ENCODE results near the gene ATF4. TPM values are rescaled to one million over a fixed set of nuclear protein-coding genes. Genes with fewer than 3 reads are reported as not detected.
A peak's percentile ranks its signal among the peaks of the same experiment; 100 is the strongest.

The ATF4 gene
- total and polyA plus RNA-seq, 2 of the 8 experiments (the other 6 are each of a cell fraction or from before 2014, with no cell fraction given) = 553 to 704 TPM

- TF ChIP-seq POU5F1 (IDR thresholded peaks at IDR 0.05; ENCODE audit: low read depth, low read length) = no peak
- no peak for TF ChIP-seq MAFK (IDR thresholded peaks at IDR 0.05; ENCODE audit: low read depth, low read length)
- no peak for TF ChIP-seq KDM5A (IDR thresholded peaks at IDR 0.05; ENCODE audit: low read length)
- peak; percentile 37; the same call in 1 of the 2 replicates for TF ChIP-seq TBP (IDR thresholded peaks at IDR 0.05; ENCODE audit: low read depth, low read length)
- no peak for TF ChIP-seq ZNF274 (IDR thresholded peaks at IDR 0.05; ENCODE audit: borderline replicate concordance, extremely low read depth, low read length)
- no peak for TF ChIP-seq JUN (IDR thresholded peaks at IDR 0.05; ENCODE audit: low read depth, low read length)
- 0 out of 4 replicates have a peak, but pooled peaks of 1 of the 2 experiments have one; percentile 51 for TF ChIP-seq HDAC2 (IDR thresholded peaks at IDR 0.05; ENCODE audit: borderline replicate concordance in 1 of 2, low read depth in 2 of 2, low read length in 2 of 2)
- TF ChIP-seq CBX5 (IDR thresholded peaks at IDR 0.05; ENCODE audit: low read depth, low read length) = no peak
- no peak for TF ChIP-seq BRCA1 (IDR thresholded peaks at IDR 0.05; ENCODE audit: low read depth, low read length)
- TF ChIP-seq YY1 (IDR thresholded peaks at IDR 0.05; ENCODE audit: low read depth, low read length) = peak; percentile 89
- TF ChIP-seq JUND (IDR thresholded peaks at IDR 0.05; ENCODE audit: low read length) = no peak
- no peak for TF ChIP-seq USF2 (IDR thresholded peaks at IDR 0.05; ENCODE audit: low read length)
- peak; percentile 63; the same call in 1 of the 2 replicates for TF ChIP-seq RBBP5 (IDR thresholded peaks at IDR 0.05; ENCODE audit: borderline replicate concordance, low read depth, low read length)
- TF ChIP-seq E2F6 (IDR thresholded peaks at IDR 0.05) = peak; percentile 83
- TF ChIP-seq SP1 (IDR thresholded peaks at IDR 0.05; ENCODE audit: low read depth, low read length) = no peak; the same call in 1 of the 2 replicates
- 0 out of 4 replicates have a peak, but pooled peaks of 1 of the 2 experiments have one; percentile 85 for TF ChIP-seq SIN3A (conservative IDR thresholded peaks at IDR 0.05 in 1 of 2, IDR thresholded peaks at IDR 0.05 in 1 of 2; ENCODE audit: low read depth in 1 of 2, low read length in 2 of 2)
- no peak for TF ChIP-seq CBX8 (IDR thresholded peaks at IDR 0.05; ENCODE audit: borderline replicate concordance, low read depth, low read length)
- TF ChIP-seq BACH1 (IDR thresholded peaks at IDR 0.05; ENCODE audit: low read length) = peak; percentile 31; the same call in 1 of the 2 replicates
Measured at GRCh38 chr22:39502109-39502788, 18.1 kb upstream of the ATF4 start, which contains the start of gene MIEF1 (continued).

Data from H1 (cell line).